NCI-H526 (cell line): ENCODE measurements around the gene NUDCD3.

ENCODE experiments used
- DNase-seq, 2 experiments: peaks; one replicate each; lab custom pipeline; 2025; lab: John Stamatoyannopoulos, UW

Gene NUDCD3

GRCh38 chr7:44490351-44491200 lies at the start of gene NUDCD3:
NUDCD3 (minus strand) TSS chr7:44490658; CDS start chr7:44490600, 58 bp downstream.
- DNase-seq: peak; percentile 84 to 93

GRCh38 chr7:44539669-44540506 lies 49.4 kb upstream of the NUDCD3 start:
- DNase-seq: no peak

GRCh38 chr7:44538798-44539668 lies 48.6 kb upstream of the NUDCD3 start:
- DNase-seq: no peak

- DNase-seq: no peak
These were observed 47.8 kb upstream of the NUDCD3 start for GRCh38 chr7:44538093-44538797.

- DNase-seq: no peak
These were observed 47.0 kb upstream of the NUDCD3 start for GRCh38 chr7:44537442-44537841.

- no peak for DNase-seq
These were observed 45.6 kb upstream of the NUDCD3 start for GRCh38 chr7:44536090-44536489.

GRCh38 chr7:44535348-44536064 lies 45.0 kb upstream of the NUDCD3 start:
- no peak for DNase-seq

- DNase-seq: peak in 1 of 2 experiments; percentile 61
These were observed 44.0 kb upstream of the NUDCD3 start for GRCh38 chr7:44534501-44534900.

- no peak for DNase-seq
These were observed 43.6 kb upstream of the NUDCD3 start for GRCh38 chr7:44534087-44534486.

- DNase-seq: no peak
These were observed 43.0 kb upstream of the NUDCD3 start for GRCh38 chr7:44533301-44534055.

GRCh38 chr7:44531421-44532380 lies 41.2 kb upstream of the NUDCD3 start:
- no peak for DNase-seq

- no peak for DNase-seq
These were observed 40.5 kb upstream of the NUDCD3 start for GRCh38 chr7:44530990-44531389.

GRCh38 chr7:44524811-44525388 lies 34.4 kb upstream of the NUDCD3 start:
- DNase-seq: no peak

GRCh38 chr7:44522315-44522714 lies 31.9 kb upstream of the NUDCD3 start:
- DNase-seq: no peak

GRCh38 chr7:44521347-44522095 lies 31.1 kb upstream of the NUDCD3 start:
- DNase-seq: no peak

GRCh38 chr7:44520574-44520973 lies 30.1 kb upstream of the NUDCD3 start:
- DNase-seq: no peak

- no peak for DNase-seq
These were observed 29.1 kb upstream of the NUDCD3 start for GRCh38 chr7:44519546-44519945.

GRCh38 chr7:44518761-44519160 lies 28.3 kb upstream of the NUDCD3 start:
- DNase-seq: no peak
